ENCODE data around the gene DCN.

- TF ChIP-seq CTCF (IDR thresholded peaks at IDR 0.05; ENCODE audit: low read length) (no peak), EZH2 (IDR thresholded peaks at IDR 0.05; ENCODE audit: borderline replicate concordance, low read length) (no peak)
Observed at GRCh38 chr12:91127751-91128150, 54.9 kb downstream of the DCN start.
